ENCODE data around the gene NR0B1. TPM values are rescaled to one million over a fixed set of nuclear protein-coding genes. Genes with fewer than 3 reads are reported as not detected.

Gene NR0B1
- total RNA-seq, 4 donors from 2014 or later = not detected

DNA sequence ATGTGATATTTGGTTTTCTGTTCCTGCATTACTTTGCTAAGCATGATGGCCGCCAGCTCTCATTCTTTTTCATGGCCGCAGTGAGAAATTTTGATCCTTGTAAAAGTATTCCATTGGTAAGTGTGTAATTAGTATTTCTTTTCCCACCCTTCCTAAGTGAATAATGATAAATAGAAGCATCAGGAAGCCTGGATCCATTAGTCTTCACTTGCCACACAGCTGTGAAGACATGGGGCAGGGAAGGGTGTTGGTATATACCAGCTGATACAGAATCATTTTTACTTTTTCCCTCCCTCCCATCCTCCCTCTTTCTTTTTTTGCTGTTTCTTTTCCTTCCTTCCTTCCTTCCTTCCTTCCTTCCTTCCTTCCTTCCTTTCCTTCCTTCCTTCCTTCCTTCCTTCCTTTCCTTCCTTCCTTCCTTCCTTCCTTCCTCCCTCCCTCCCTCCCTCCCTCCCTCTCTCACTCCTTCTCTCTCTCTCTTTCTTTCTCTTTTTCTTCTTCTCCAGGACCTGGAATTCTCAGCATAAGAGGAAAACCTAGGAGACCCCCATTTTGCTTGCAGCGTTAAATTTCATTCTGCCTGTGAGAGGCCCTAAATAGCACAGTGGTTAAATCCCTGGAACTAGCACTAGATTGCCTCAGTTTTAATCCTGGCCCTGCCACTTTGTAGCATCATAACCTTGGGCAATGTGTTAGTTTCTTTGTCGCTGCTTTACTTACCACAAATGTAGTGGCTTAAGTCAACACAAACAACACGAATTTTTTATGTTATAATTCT lies 1.4 kb upstream of the NR0B1 start:
- Histone ChIP-seq H3K4me1 (no peaks in the 10 kb centered on the region), H3K36me3 (no peaks in the 10 kb centered on the region), H3K9me3 (no peaks in the 10 kb centered on the region), H3K27ac (no peak overlapping the region), H3K4me3 (no peak overlapping the region), H3K27me3 (peaks cover 23% of the 10 kb centered on the region)
- in situ Hi-C loops (cut with MboI; ENCODE audit: low pct_ligation_motif_present in 1 of 4, low pct_unique_long_range_greater_than_20kb in 1 of 4, low sequenced_read_pairs in 3 of 4) = no loop called here
- intact Hi-C loops (cut with DNase I; ENCODE audit: low total_unique reads) = no loop called here
- DNase-seq = no peak
- TF ChIP-seq POLR2A (IDR thresholded peaks at IDR 0.05) (no peak), EP300 (IDR thresholded peaks at IDR 0.05; ENCODE audit: low read depth) (no peak), CTCF (IDR thresholded peaks at IDR 0.05) (no peak)
- WGBS, 2 donors (ENCODE audit: low coverage in 1 of 2) = 48 to 67% methylated on average over 2 to 5 of the region's 5 CpGs

- in situ Hi-C loops (cut with MboI; ENCODE audit: low pct_ligation_motif_present in 1 of 4, low pct_unique_long_range_greater_than_20kb in 1 of 4, low sequenced_read_pairs in 3 of 4) (no loop called here), intact Hi-C loops (cut with DNase I; ENCODE audit: low total_unique reads) (no loop called here)
- Histone ChIP-seq H3K27ac (no peak overlapping the region), H3K27me3 (peaks cover 23% of the 10 kb centered on the region), H3K9me3 (no peaks in the 10 kb centered on the region), H3K36me3 (no peaks in the 10 kb centered on the region), H3K4me1 (no peaks in the 10 kb centered on the region), H3K4me3 (no peak overlapping the region)
- 56% methylated on average over 53 of the region's 71 CpGs; no CpG with 5 or more reads in 1 of the 2 donors for WGBS, 2 donors (ENCODE audit: low coverage in 1 of 2)
- TF ChIP-seq POLR2A (IDR thresholded peaks at IDR 0.05) (no peak), POLR2AphosphoS5 (IDR thresholded peaks at IDR 0.05) (no peak), EP300 (IDR thresholded peaks at IDR 0.05; ENCODE audit: low read depth) (no peak), CTCF (IDR thresholded peaks at IDR 0.05) (no peak)
- no peak for DNase-seq
Measured at GRCh38 chrX:30308263-30309138, 689 bp downstream of the NR0B1 start.

GRCh38 chrX:30307466-30307865 lies 1.7 kb downstream of the NR0B1 start:
- Histone ChIP-seq H3K27ac (no peak overlapping the region), H3K4me3 (no peak overlapping the region), H3K36me3 (no peaks in the 10 kb centered on the region), H3K27me3 (peaks cover 23% of the 10 kb centered on the region), H3K9me3 (no peaks in the 10 kb centered on the region), H3K4me1 (no peaks in the 10 kb centered on the region)
- WGBS, 2 donors (ENCODE audit: low coverage in 1 of 2) = 60 to 81% methylated on average over 1 of the region's 1 CpG
- DNase-seq = no peak
- TF ChIP-seq POLR2A (IDR thresholded peaks at IDR 0.05) (no peak), POLR2AphosphoS5 (IDR thresholded peaks at IDR 0.05) (no peak), CTCF (IDR thresholded peaks at IDR 0.05) (no peak), EP300 (IDR thresholded peaks at IDR 0.05; ENCODE audit: low read depth) (no peak)
- in situ Hi-C loops (cut with MboI; ENCODE audit: low pct_ligation_motif_present in 1 of 4, low pct_unique_long_range_greater_than_20kb in 1 of 4, low sequenced_read_pairs in 3 of 4) = no loop called here
- intact Hi-C loops (cut with DNase I; ENCODE audit: low total_unique reads) = no loop called here

GRCh38 chrX:30304866-30305265 lies 4.3 kb downstream of the NR0B1 start:
- H3K4me3 ChIP-seq = no peak overlapping the region
- no peak overlapping the region for H3K27ac ChIP-seq
- in situ Hi-C loops (cut with MboI; ENCODE audit: low pct_ligation_motif_present in 1 of 4, low pct_unique_long_range_greater_than_20kb in 1 of 4, low sequenced_read_pairs in 3 of 4) (no loop called here), intact Hi-C loops (cut with DNase I; ENCODE audit: low total_unique reads) (no loop called here)
- 33 to 51% methylated on average over 1 to 6 of the region's 6 CpGs for WGBS, 2 donors (ENCODE audit: low coverage in 1 of 2)
- DNase-seq = no peak
- no peaks in the 10 kb centered on the region for H3K4me1 ChIP-seq
- no peaks in the 10 kb centered on the region for H3K9me3 ChIP-seq
- TF ChIP-seq POLR2A (IDR thresholded peaks at IDR 0.05) (no peak), CTCF (IDR thresholded peaks at IDR 0.05) (no peak), POLR2AphosphoS5 (IDR thresholded peaks at IDR 0.05) (no peak), EP300 (IDR thresholded peaks at IDR 0.05; ENCODE audit: low read depth) (no peak)
- H3K36me3 ChIP-seq = no peaks in the 10 kb centered on the region
- H3K27me3 ChIP-seq = peaks cover 23% of the 10 kb centered on the region

All from transverse colon (tissue), 4 donors.